ENCODE measurements around the gene MAGI3. TPM values are rescaled to one million over a fixed set of nuclear protein-coding genes. Genes with fewer than 3 reads are reported as not detected.
"Not testable (repeated sequence)": the region's sequence is repeated elsewhere in the genome, so short reads cannot be mapped to it uniquely, and the experiment has no call there.

MAGI3 gene
- total and polyA plus RNA-seq, 2 donors (not counting 1 experiment from before 2014, with no cell fraction given), result 5.1 to 9.2 TPM

DNA sequence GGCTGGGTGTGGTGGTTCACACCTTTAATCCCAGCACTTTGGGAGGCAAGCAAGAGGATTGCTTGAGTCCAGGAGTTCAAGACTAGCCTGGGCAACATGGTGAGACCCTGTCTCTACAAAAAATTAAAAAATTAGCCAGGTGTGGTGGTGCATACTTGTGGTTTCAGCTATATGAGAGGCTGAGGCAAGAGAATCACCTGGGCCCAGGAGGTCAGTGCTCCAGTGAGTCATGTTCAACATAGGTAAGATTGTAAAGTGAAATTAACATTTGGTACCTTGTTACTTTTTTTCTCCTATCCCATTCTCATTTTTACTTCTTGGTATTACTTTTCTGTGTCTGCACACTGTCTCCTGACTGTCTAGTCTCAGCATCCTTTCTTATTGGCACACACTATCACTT, 19.0 kb downstream of the MAGI3 start:
- no peaks in the 10 kb centered on the region for H3K9me3 ChIP-seq (ENCODE audit: control insufficient read depth, insufficient read depth, low read depth, low read length)
- peaks cover 1% of the 10 kb centered on the region for H3K36me3 ChIP-seq (ENCODE audit: control insufficient read depth, insufficient read depth, low read length)
- H4K20me1 ChIP-seq (ENCODE audit: control insufficient read depth, extremely low read depth, insufficient read depth, low read length), result no peaks in the 10 kb centered on the region
- no peak for DNase-seq (ENCODE audit: low read depth in 2 of 2)
- no peaks in the 10 kb centered on the region for H3K4me1 ChIP-seq (ENCODE audit: control insufficient read depth, extremely low read depth, insufficient read depth, low read length)
- no peak overlapping the region for H2AFZ ChIP-seq (ENCODE audit: low read length)
- TF ChIP-seq, protein P1, sequence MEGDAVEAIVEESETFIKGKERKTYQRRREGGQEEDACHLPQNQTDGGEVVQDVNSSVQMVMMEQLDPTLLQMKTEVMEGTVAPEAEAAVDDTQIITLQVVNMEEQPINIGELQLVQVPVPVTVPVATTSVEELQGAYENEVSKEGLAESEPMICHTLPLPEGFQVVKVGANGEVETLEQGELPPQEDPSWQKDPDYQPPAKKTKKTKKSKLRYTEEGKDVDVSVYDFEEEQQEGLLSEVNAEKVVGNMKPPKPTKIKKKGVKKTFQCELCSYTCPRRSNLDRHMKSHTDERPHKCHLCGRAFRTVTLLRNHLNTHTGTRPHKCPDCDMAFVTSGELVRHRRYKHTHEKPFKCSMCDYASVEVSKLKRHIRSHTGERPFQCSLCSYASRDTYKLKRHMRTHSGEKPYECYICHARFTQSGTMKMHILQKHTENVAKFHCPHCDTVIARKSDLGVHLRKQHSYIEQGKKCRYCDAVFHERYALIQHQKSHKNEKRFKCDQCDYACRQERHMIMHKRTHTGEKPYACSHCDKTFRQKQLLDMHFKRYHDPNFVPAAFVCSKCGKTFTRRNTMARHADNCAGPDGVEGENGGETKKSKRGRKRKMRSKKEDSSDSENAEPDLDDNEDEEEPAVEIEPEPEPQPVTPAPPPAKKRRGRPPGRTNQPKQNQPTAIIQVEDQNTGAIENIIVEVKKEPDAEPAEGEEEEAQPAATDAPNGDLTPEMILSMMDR (conservative IDR thresholded peaks at IDR 0.05 in 1 of 2, IDR thresholded peaks at IDR 0.05 in 1 of 2; ENCODE audit: low read depth in 1 of 2, low read length in 2 of 2), result no peak
- TF ChIP-seq EZH2 (IDR thresholded peaks at IDR 0.05; ENCODE audit: low read length, missing control alignments), result no peak
- H3K4me3 ChIP-seq (replicated peaks in 1 of 4; ENCODE audit: control extremely low read depth in 1 of 4, insufficient read depth in 1 of 4, low read depth in 3 of 4, low read length in 4 of 4), result no peak overlapping the region
- no peak overlapping the region for H3K27ac ChIP-seq (ENCODE audit: insufficient read depth, low read length)
- H3K9ac ChIP-seq (ENCODE audit: insufficient read depth, low read length), result no peak overlapping the region
- H3K79me2 ChIP-seq (ENCODE audit: control insufficient read depth, insufficient read depth, low read length), result no peaks in the 10 kb centered on the region
- no peaks in the 10 kb centered on the region for H3K27me3 ChIP-seq (ENCODE audit: control insufficient read depth, insufficient read depth, low read length)
- H3K4me2 ChIP-seq (ENCODE audit: extremely low read depth, insufficient read depth, low read length), result no peak overlapping the region

DNA sequence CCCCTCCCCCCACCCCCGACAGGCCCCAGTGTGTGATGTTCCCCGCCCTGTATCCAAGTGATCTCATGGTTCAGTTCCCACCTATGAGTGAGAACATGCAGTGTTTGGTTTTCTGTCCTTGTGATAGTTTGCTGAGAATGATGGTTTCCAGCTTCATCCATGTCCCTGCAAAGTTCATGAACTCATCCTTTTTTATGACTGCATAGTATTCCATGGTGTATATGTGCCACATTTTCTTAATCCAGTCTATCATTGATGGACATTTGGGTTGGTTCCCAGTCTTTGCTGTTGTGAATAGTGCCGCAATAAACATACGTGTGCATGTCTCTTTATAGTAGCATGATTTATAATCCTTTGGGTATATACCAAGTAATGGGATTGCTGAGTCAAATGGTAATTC, 21.7 kb downstream of the MAGI3 start:
- not testable (repeated sequence) for H3K9ac ChIP-seq (ENCODE audit: insufficient read depth, low read length); H4K20me1 ChIP-seq (ENCODE audit: control insufficient read depth, extremely low read depth, insufficient read depth, low read length); H3K4me2 ChIP-seq (ENCODE audit: extremely low read depth, insufficient read depth, low read length); H3K4me1 ChIP-seq (ENCODE audit: control insufficient read depth, extremely low read depth, insufficient read depth, low read length); DNase-seq (ENCODE audit: low read depth in 2 of 2); H3K36me3 ChIP-seq (ENCODE audit: control insufficient read depth, insufficient read depth, low read length); H3K79me2 ChIP-seq (ENCODE audit: control insufficient read depth, insufficient read depth, low read length); H3K4me3 ChIP-seq (replicated peaks in 1 of 4; ENCODE audit: control extremely low read depth in 1 of 4, insufficient read depth in 1 of 4, low read depth in 3 of 4, low read length in 4 of 4); H2AFZ ChIP-seq (ENCODE audit: low read length); H3K9me3 ChIP-seq (ENCODE audit: control insufficient read depth, insufficient read depth, low read depth, low read length); H3K27me3 ChIP-seq (ENCODE audit: control insufficient read depth, insufficient read depth, low read length); H3K27ac ChIP-seq (ENCODE audit: insufficient read depth, low read length)

DNA sequence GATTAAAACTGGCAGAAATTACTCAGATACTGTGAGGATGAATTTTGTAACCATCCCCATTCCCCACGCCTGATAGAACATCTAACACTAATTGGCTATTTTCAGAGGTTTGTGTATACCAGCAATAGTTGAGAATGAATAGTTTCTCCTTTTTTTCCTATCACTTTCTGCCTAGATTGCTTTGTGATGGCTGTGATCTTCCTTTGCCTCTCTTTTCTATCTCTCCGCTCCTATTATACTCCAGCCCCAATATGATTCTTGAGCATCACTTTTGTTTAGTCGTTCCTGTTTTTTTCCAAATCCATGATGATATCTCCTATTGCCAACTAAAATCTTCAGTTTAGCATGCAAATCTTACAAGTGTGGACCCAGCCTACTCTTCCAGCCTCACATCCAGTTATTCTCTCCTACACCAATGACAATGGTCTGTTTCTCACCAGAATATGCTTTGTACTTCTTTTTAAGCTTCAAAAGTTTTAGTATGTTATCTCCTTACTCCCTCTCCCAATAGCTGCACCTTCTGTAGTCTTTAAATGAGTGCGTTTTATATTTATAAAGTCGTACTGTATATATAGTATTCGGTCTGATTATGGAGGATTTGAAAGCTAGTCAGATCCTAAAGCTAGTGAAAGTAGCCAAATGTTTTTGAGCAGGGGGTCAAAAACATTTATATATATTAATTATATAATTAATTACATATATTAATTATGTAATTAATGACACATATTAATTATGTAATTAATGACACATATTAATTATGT, 25.2 kb downstream of the MAGI3 start:
- Histone ChIP-seq H3K79me2 (ENCODE audit: control insufficient read depth, insufficient read depth, low read length) (no peaks in the 10 kb centered on the region), H3K9me3 (ENCODE audit: control insufficient read depth, insufficient read depth, low read depth, low read length) (no peaks in the 10 kb centered on the region), H3K4me1 (ENCODE audit: control insufficient read depth, extremely low read depth, insufficient read depth, low read length) (no peaks in the 10 kb centered on the region), H3K27me3 (ENCODE audit: control insufficient read depth, insufficient read depth, low read length) (no peaks in the 10 kb centered on the region), H2AFZ (ENCODE audit: low read length) (no peak overlapping the region), H3K27ac (ENCODE audit: insufficient read depth, low read length) (no peak overlapping the region), H3K4me3 (replicated peaks in 1 of 4; ENCODE audit: control extremely low read depth in 1 of 4, insufficient read depth in 1 of 4, low read depth in 3 of 4, low read length in 4 of 4) (no peak overlapping the region), H4K20me1 (ENCODE audit: control insufficient read depth, extremely low read depth, insufficient read depth, low read length) (no peaks in the 10 kb centered on the region), H3K4me2 (ENCODE audit: extremely low read depth, insufficient read depth, low read length) (no peak overlapping the region), H3K36me3 (ENCODE audit: control insufficient read depth, insufficient read depth, low read length) (no peaks in the 10 kb centered on the region), H3K9ac (ENCODE audit: insufficient read depth, low read length) (no peak overlapping the region)
- TF ChIP-seq, protein P1 (conservative IDR thresholded peaks at IDR 0.05 in 1 of 2, IDR thresholded peaks at IDR 0.05 in 1 of 2; ENCODE audit: low read depth in 1 of 2, low read length in 2 of 2), result no peak
- no peak for TF ChIP-seq EZH2 (IDR thresholded peaks at IDR 0.05; ENCODE audit: low read length, missing control alignments)
- DNase-seq (ENCODE audit: low read depth in 2 of 2), result no peak

DNA sequence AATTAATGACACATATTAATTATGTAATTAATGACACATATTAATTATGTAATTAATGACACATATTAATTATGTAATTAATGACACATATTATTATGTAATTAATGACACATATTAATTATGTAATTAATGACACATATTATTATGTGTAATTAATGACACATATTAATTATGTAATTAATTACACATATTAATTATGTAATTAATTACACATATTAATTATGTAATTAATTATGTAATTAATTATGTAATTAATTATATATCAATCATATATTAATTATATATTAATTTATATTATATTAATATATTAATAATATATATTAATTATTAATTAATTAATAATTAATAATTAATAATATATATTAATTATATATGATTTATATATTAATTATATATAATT, 25.8 kb downstream of the MAGI3 start:
- H3K27me3 ChIP-seq (ENCODE audit: control insufficient read depth, insufficient read depth, low read length); H4K20me1 ChIP-seq (ENCODE audit: control insufficient read depth, extremely low read depth, insufficient read depth, low read length); H3K27ac ChIP-seq (ENCODE audit: insufficient read depth, low read length); DNase-seq (ENCODE audit: low read depth in 2 of 2); H3K4me3 ChIP-seq (replicated peaks in 1 of 4; ENCODE audit: control extremely low read depth in 1 of 4, insufficient read depth in 1 of 4, low read depth in 3 of 4, low read length in 4 of 4); H3K79me2 ChIP-seq (ENCODE audit: control insufficient read depth, insufficient read depth, low read length); H2AFZ ChIP-seq (ENCODE audit: low read length); H3K36me3 ChIP-seq (ENCODE audit: control insufficient read depth, insufficient read depth, low read length); H3K9ac ChIP-seq (ENCODE audit: insufficient read depth, low read length); H3K9me3 ChIP-seq (ENCODE audit: control insufficient read depth, insufficient read depth, low read depth, low read length); H3K4me1 ChIP-seq (ENCODE audit: control insufficient read depth, extremely low read depth, insufficient read depth, low read length); H3K4me2 ChIP-seq (ENCODE audit: extremely low read depth, insufficient read depth, low read length): not testable (repeated sequence)
